Measurements from ENCODE around the gene OSBPL10. TPM values are rescaled to one million over a fixed set of nuclear protein-coding genes. Genes with fewer than 3 reads are reported as not detected.

Gene OSBPL10
- total RNA-seq, 2 donors from 2014 or later: 82.8 to 127 TPM

GRCh38 chr3:31853580-31853979 is 127.5 kb downstream of the OSBPL10 start:
- Histone ChIP-seq H3K36me3 (no peaks in the 10 kb centered on the region), H3K9me3 (no peaks in the 10 kb centered on the region), H3K4me1 (replicated peaks) (no peaks in the 10 kb centered on the region), H3K27ac (no peak overlapping the region), H3K4me3 (no peak overlapping the region), H3K27me3 (replicated peaks; ENCODE audit: insufficient read depth) (no peaks in the 10 kb centered on the region)
- intact Hi-C loops (cut with DNase I): no loop called here
- 46% methylated on average over 3 of the region's 3 CpGs for WGBS
- no peak for DNase-seq (ENCODE audit: low spot score)
- TF ChIP-seq POLR2AphosphoS5 (IDR thresholded peaks at IDR 0.05) (no peak), POLR2A (IDR thresholded peaks at IDR 0.05) (no peak), CTCF (IDR thresholded peaks at IDR 0.05) (no peak)

- Histone ChIP-seq H3K36me3 (no peaks in the 10 kb centered on the region), H3K4me3 (no peak overlapping the region), H3K9me3 (no peaks in the 10 kb centered on the region), H3K27me3 (replicated peaks; ENCODE audit: insufficient read depth) (no peaks in the 10 kb centered on the region), H3K27ac (no peak overlapping the region), H3K4me1 (replicated peaks) (no peaks in the 10 kb centered on the region)
- no peak for DNase-seq (ENCODE audit: low spot score)
- 78% methylated on average over 10 of the region's 10 CpGs for WGBS
- intact Hi-C loops (cut with DNase I): no loop called here
- TF ChIP-seq POLR2A (IDR thresholded peaks at IDR 0.05): no peak
- no peak for TF ChIP-seq CTCF (IDR thresholded peaks at IDR 0.05)
- TF ChIP-seq POLR2AphosphoS5 (IDR thresholded peaks at IDR 0.05): no peak
Observed at GRCh38 chr3:31851278-31851677, 129.8 kb downstream of the OSBPL10 start.

GRCh38 chr3:31848911-31849310 is 132.2 kb downstream of the OSBPL10 start:
- Histone ChIP-seq H3K9me3 (no peaks in the 10 kb centered on the region), H3K36me3 (no peaks in the 10 kb centered on the region), H3K4me1 (replicated peaks) (no peaks in the 10 kb centered on the region), H3K4me3 (no peak overlapping the region), H3K27ac (no peak overlapping the region), H3K27me3 (replicated peaks; ENCODE audit: insufficient read depth) (no peaks in the 10 kb centered on the region)
- intact Hi-C loops (cut with DNase I): no loop called here
- TF ChIP-seq CTCF (IDR thresholded peaks at IDR 0.05) (no peak), POLR2A (IDR thresholded peaks at IDR 0.05) (no peak), POLR2AphosphoS5 (IDR thresholded peaks at IDR 0.05) (no peak)
- no peak for DNase-seq (ENCODE audit: low spot score)

- Histone ChIP-seq H3K9me3 (no peaks in the 10 kb centered on the region), H3K27ac (no peak overlapping the region), H3K4me1 (replicated peaks) (no peaks in the 10 kb centered on the region), H3K4me3 (no peak overlapping the region), H3K27me3 (replicated peaks; ENCODE audit: insufficient read depth) (no peaks in the 10 kb centered on the region), H3K36me3 (no peaks in the 10 kb centered on the region)
- no peak for DNase-seq (ENCODE audit: low spot score)
- intact Hi-C loops (cut with DNase I): no loop called here
- TF ChIP-seq CTCF (IDR thresholded peaks at IDR 0.05) (no peak), POLR2A (IDR thresholded peaks at IDR 0.05) (no peak), POLR2AphosphoS5 (IDR thresholded peaks at IDR 0.05) (no peak)
- WGBS: 91% methylated on average over 6 of the region's 6 CpGs
Observed at GRCh38 chr3:31848163-31848818, 132.8 kb downstream of the OSBPL10 start.

GRCh38 chr3:31847760-31848159 is 133.3 kb downstream of the OSBPL10 start:
- 94% methylated on average over 6 of the region's 6 CpGs for WGBS
- no peak for TF ChIP-seq CTCF (IDR thresholded peaks at IDR 0.05)
- no peak for TF ChIP-seq POLR2AphosphoS5 (IDR thresholded peaks at IDR 0.05)
- H3K36me3 ChIP-seq: no peaks in the 10 kb centered on the region
- no peak overlapping the region for H3K4me3 ChIP-seq
- H3K27ac ChIP-seq: no peak overlapping the region
- H3K27me3 ChIP-seq (replicated peaks; ENCODE audit: insufficient read depth): no peaks in the 10 kb centered on the region
- H3K4me1 ChIP-seq (replicated peaks): no peaks in the 10 kb centered on the region
- intact Hi-C loops (cut with DNase I): no loop called here
- DNase-seq (ENCODE audit: low spot score): no peak
- H3K9me3 ChIP-seq: no peaks in the 10 kb centered on the region

Measured in prostate gland (tissue), 2 donors.